ENCODE results near the gene XRRA1. TPM values are rescaled to one million over a fixed set of nuclear protein-coding genes. Genes with fewer than 3 reads are reported as not detected.

The XRRA1 gene
- polyA plus RNA-seq, 4 donors, result 0.27 to 18.2 (median 4.6) TPM

DNA sequence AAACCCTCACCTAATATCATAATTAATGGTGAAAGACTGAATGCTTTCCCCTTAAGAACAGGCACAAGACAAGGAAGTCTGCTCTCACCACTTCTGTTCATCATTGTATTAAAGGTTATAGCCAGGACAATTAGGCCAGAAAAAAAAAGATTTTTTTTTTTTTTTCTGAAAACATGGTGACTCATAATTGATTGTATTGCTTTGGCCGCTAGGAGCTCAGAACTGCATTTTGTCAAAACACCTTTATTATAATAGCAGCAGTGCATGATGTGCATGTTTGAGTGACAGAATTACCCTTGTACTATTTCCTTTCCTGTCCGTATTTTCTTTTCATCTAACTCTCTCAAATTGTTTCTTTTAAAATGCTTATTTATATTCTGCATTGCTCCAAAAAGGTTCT is 102.1 kb downstream of the XRRA1 start:
- no peaks in the 10 kb centered on the region for H3K9me3 ChIP-seq (ENCODE audit: control insufficient read depth in 2 of 2, insufficient read depth in 1 of 2, low read depth in 1 of 2, low read length in 1 of 2)
- FAIRE-seq (no peak), DNase-seq (no peak)
- H3K36me3 ChIP-seq (ENCODE audit: control insufficient read depth in 3 of 3, insufficient read depth in 2 of 3, low read depth in 1 of 3, low read length in 3 of 3), result peaks cover 6 to 79% (median 7%) of the 10 kb centered on the region in 3 donors
- H3K4me3 ChIP-seq (ENCODE audit: low read depth in 1 of 3, low read length in 3 of 3), result no peak overlapping the region
- no peak overlapping the region for H3K27ac ChIP-seq (ENCODE audit: low read depth in 1 of 3, low read length in 2 of 3)
- no peaks in the 10 kb centered on the region for H3K27me3 ChIP-seq (ENCODE audit: control insufficient read depth in 3 of 3, insufficient read depth in 3 of 3, low read length in 3 of 3)
- WGBS, 3 donors, result 74 to 88% (median 76%) methylated on average over 2 of the region's 2 CpGs
- H3K4me1 ChIP-seq (ENCODE audit: control insufficient read depth in 3 of 3, insufficient read depth in 2 of 3, low read depth in 1 of 3, low read length in 2 of 3), result peaks cover 0 to 5% (median 0%) of the 10 kb centered on the region in 3 donors

DNA sequence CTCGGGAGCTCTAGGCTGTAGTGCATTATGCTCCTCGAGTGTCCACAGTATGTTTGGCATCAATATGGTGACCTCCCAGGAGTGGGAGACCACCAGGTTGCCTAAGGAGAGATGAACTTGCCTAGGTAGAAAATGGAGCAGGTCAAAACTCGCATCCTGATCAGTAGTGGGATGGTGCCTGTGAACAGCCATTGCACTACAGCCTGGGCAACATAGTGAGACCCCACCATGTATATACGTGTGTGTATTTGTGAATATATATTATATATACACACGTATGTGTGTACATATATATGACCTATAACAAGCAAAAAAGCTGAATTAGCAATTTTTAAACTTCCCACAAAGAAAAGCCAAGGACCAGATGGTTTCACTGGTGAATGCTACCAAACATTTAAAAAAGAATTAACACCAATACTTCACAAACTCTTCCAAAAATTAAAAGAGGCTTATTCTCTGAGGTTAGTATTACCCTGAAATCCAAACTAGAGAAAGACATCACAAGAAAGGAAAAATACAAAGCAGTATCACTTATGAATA is 102.8 kb downstream of the XRRA1 start:
- Histone ChIP-seq H3K4me3 (ENCODE audit: low read depth in 1 of 3, low read length in 3 of 3) (no peak overlapping the region), H3K36me3 (ENCODE audit: control insufficient read depth in 3 of 3, insufficient read depth in 2 of 3, low read depth in 1 of 3, low read length in 3 of 3) (peaks cover 5 to 75% (median 7%) of the 10 kb centered on the region in 3 donors), H3K9me3 (ENCODE audit: control insufficient read depth in 2 of 2, insufficient read depth in 1 of 2, low read depth in 1 of 2, low read length in 1 of 2) (no peaks in the 10 kb centered on the region), H3K4me1 (ENCODE audit: control insufficient read depth in 3 of 3, insufficient read depth in 2 of 3, low read depth in 1 of 3, low read length in 2 of 3) (peaks cover 0 to 5% (median 0%) of the 10 kb centered on the region in 3 donors), H3K27me3 (ENCODE audit: control insufficient read depth in 3 of 3, insufficient read depth in 3 of 3, low read length in 3 of 3) (no peaks in the 10 kb centered on the region), H3K27ac (ENCODE audit: low read depth in 1 of 3, low read length in 2 of 3) (no peak overlapping the region)
- FAIRE-seq (no peak), DNase-seq (no peak)
- 94 to 98% (median 95%) methylated on average over 5 of the region's 5 CpGs for WGBS, 3 donors

GRCh38 chr11:74844865-74845264 is 104.0 kb downstream of the XRRA1 start:
- no peak for FAIRE-seq
- H3K27ac ChIP-seq (ENCODE audit: low read depth in 1 of 3, low read length in 2 of 3), result no peak overlapping the region
- H3K36me3 ChIP-seq (ENCODE audit: control insufficient read depth in 3 of 3, insufficient read depth in 2 of 3, low read depth in 1 of 3, low read length in 3 of 3), result peaks cover 0 to 67% (median 5%) of the 10 kb centered on the region in 3 donors
- H3K4me1 ChIP-seq (ENCODE audit: control insufficient read depth in 3 of 3, insufficient read depth in 2 of 3, low read depth in 1 of 3, low read length in 2 of 3), result peaks cover 0 to 5% (median 0%) of the 10 kb centered on the region in 3 donors
- WGBS, 3 donors, result 95 to 98% (median 97%) methylated on average over 4 of the region's 4 CpGs
- H3K9me3 ChIP-seq (ENCODE audit: control insufficient read depth in 2 of 2, insufficient read depth in 1 of 2, low read depth in 1 of 2, low read length in 1 of 2), result no peaks in the 10 kb centered on the region
- no peaks in the 10 kb centered on the region for H3K27me3 ChIP-seq (ENCODE audit: control insufficient read depth in 3 of 3, insufficient read depth in 3 of 3, low read length in 3 of 3)
- no peak overlapping the region for H3K4me3 ChIP-seq (ENCODE audit: low read depth in 1 of 3, low read length in 3 of 3)
- no peak for DNase-seq

GRCh38 chr11:74844072-74844471 is 104.8 kb downstream of the XRRA1 start:
- Histone ChIP-seq H3K27ac (ENCODE audit: low read depth in 1 of 3, low read length in 2 of 3) (no peak overlapping the region), H3K9me3 (ENCODE audit: control insufficient read depth in 2 of 2, insufficient read depth in 1 of 2, low read depth in 1 of 2, low read length in 1 of 2) (no peaks in the 10 kb centered on the region), H3K36me3 (ENCODE audit: control insufficient read depth in 3 of 3, insufficient read depth in 2 of 3, low read depth in 1 of 3, low read length in 3 of 3) (peaks cover 0 to 62% (median 5%) of the 10 kb centered on the region in 3 donors), H3K27me3 (ENCODE audit: control insufficient read depth in 3 of 3, insufficient read depth in 3 of 3, low read length in 3 of 3) (no peaks in the 10 kb centered on the region), H3K4me1 (ENCODE audit: control insufficient read depth in 3 of 3, insufficient read depth in 2 of 3, low read depth in 1 of 3, low read length in 2 of 3) (peaks cover 0 to 5% (median 0%) of the 10 kb centered on the region in 3 donors), H3K4me3 (ENCODE audit: low read depth in 1 of 3, low read length in 3 of 3) (no peak overlapping the region)
- 90 to 91% (median 90%) methylated on average over 3 of the region's 3 CpGs for WGBS, 3 donors
- DNase-seq (no peak), FAIRE-seq (no peak)

DNA sequence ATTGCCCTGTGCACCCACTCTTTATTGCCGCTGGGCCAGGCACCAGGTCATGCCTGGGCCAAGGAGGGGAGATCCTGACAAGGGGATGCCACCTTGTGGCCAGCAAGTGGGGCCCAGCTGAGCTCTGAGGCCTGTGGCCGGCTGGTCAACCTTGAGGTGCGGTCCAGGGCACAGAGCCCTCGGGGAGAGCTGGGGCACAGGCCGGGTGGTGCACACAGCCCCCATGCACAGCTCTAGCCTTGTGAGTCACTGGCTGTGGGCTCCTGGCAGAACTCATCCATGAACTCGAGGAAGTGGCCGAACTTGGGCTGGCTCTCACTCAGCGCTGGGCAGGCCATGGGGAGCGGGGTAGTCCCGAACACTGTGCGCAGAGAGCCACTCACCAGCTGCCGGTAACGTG is 105.9 kb downstream of the XRRA1 start:
- no peaks in the 10 kb centered on the region for H3K9me3 ChIP-seq (ENCODE audit: control insufficient read depth in 2 of 2, insufficient read depth in 1 of 2, low read depth in 1 of 2, low read length in 1 of 2)
- no peak for FAIRE-seq
- no peak overlapping the region for H3K27ac ChIP-seq (ENCODE audit: low read depth in 1 of 3, low read length in 2 of 3)
- no peaks in the 10 kb centered on the region for H3K27me3 ChIP-seq (ENCODE audit: control insufficient read depth in 3 of 3, insufficient read depth in 3 of 3, low read length in 3 of 3)
- no peak overlapping the region for H3K4me3 ChIP-seq (ENCODE audit: low read depth in 1 of 3, low read length in 3 of 3)
- 91 to 97% (median 95%) methylated on average over 13 of the region's 13 CpGs for WGBS, 3 donors
- H3K36me3 ChIP-seq (ENCODE audit: control insufficient read depth in 3 of 3, insufficient read depth in 2 of 3, low read depth in 1 of 3, low read length in 3 of 3), result peaks cover 0 to 54% (median 5%) of the 10 kb centered on the region in 3 donors
- H3K4me1 ChIP-seq (ENCODE audit: control insufficient read depth in 3 of 3, insufficient read depth in 2 of 3, low read depth in 1 of 3, low read length in 2 of 3), result peaks cover 0 to 5% (median 0%) of the 10 kb centered on the region in 3 donors
- no peak for DNase-seq

DNA sequence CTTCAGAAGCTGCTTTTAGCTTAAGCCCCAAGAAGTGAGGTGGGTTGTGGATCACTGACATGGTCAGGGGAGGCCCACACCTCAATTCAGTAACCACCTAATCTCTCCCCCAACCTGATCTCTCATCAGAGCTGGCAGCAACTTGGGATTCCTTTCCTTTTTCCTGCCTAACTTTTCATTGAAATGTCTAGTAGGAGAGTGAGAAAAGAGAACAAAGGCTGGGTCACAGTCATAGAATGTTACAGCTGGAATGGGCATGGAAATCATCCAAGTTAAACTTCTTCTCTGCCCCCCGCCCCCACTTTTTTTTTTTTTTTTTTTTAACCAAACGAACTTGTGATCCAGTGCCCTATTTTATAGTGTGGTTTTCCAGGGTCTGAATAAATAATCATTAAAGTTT is 108.4 kb downstream of the XRRA1 start:
- WGBS, 3 donors, result 71 to 83% (median 76%) methylated on average over 2 of the region's 2 CpGs
- Histone ChIP-seq H3K36me3 (ENCODE audit: control insufficient read depth in 3 of 3, insufficient read depth in 2 of 3, low read depth in 1 of 3, low read length in 3 of 3) (peaks cover 14 to 57% (median 22%) of the 10 kb centered on the region in 3 donors), H3K4me1 (ENCODE audit: control insufficient read depth in 3 of 3, insufficient read depth in 2 of 3, low read depth in 1 of 3, low read length in 2 of 3) (peaks cover 0 to 1% (median 0%) of the 10 kb centered on the region in 3 donors), H3K27me3 (ENCODE audit: control insufficient read depth in 3 of 3, insufficient read depth in 3 of 3, low read length in 3 of 3) (no peaks in the 10 kb centered on the region), H3K27ac (ENCODE audit: low read depth in 1 of 3, low read length in 2 of 3) (no peak overlapping the region), H3K4me3 (ENCODE audit: low read depth in 1 of 3, low read length in 3 of 3) (no peak overlapping the region), H3K9me3 (ENCODE audit: control insufficient read depth in 2 of 2, insufficient read depth in 1 of 2, low read depth in 1 of 2, low read length in 1 of 2) (no peaks in the 10 kb centered on the region)
- FAIRE-seq, result no peak
- no peak for DNase-seq

GRCh38 chr11:74839971-74840370 is 108.9 kb downstream of the XRRA1 start:
- 64 to 92% (median 85%) methylated on average over 2 of the region's 2 CpGs for WGBS, 3 donors
- H3K4me1 ChIP-seq (ENCODE audit: control insufficient read depth in 3 of 3, insufficient read depth in 2 of 3, low read depth in 1 of 3, low read length in 2 of 3), result peaks cover 0 to 1% (median 0%) of the 10 kb centered on the region in 3 donors
- H3K4me3 ChIP-seq (ENCODE audit: low read depth in 1 of 3, low read length in 3 of 3), result no peak overlapping the region
- H3K27me3 ChIP-seq (ENCODE audit: control insufficient read depth in 3 of 3, insufficient read depth in 3 of 3, low read length in 3 of 3), result no peaks in the 10 kb centered on the region
- H3K36me3 ChIP-seq (ENCODE audit: control insufficient read depth in 3 of 3, insufficient read depth in 2 of 3, low read depth in 1 of 3, low read length in 3 of 3), result peaks cover 15 to 54% (median 24%) of the 10 kb centered on the region in 3 donors
- H3K27ac ChIP-seq (ENCODE audit: low read depth in 1 of 3, low read length in 2 of 3), result no peak overlapping the region
- H3K9me3 ChIP-seq (ENCODE audit: control insufficient read depth in 2 of 2, insufficient read depth in 1 of 2, low read depth in 1 of 2, low read length in 1 of 2), result no peaks in the 10 kb centered on the region
- FAIRE-seq, result no peak
- no peak for DNase-seq

DNA sequence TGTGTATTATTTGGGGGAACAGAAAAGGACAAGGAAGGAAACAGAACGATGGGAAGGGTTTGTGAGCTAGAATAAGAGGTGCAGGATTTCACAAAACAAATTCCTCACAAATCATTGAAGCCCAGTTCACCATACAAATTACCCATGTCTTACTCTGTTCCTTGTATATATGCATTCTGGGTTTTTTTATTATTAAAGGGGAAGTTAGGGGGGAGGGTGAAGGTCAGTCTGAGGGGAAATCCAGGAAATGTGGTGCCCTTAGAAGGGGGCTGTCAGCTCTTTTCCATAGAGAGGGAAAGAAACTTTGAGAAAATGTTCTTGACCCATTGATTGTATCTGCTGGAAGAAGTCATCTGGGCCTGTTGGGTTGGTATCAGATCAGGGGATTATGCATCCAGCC is 109.4 kb downstream of the XRRA1 start:
- no peaks in the 10 kb centered on the region for H3K9me3 ChIP-seq (ENCODE audit: control insufficient read depth in 2 of 2, insufficient read depth in 1 of 2, low read depth in 1 of 2, low read length in 1 of 2)
- no peak for DNase-seq
- no peak overlapping the region for H3K27ac ChIP-seq (ENCODE audit: low read depth in 1 of 3, low read length in 2 of 3)
- H3K4me1 ChIP-seq (ENCODE audit: control insufficient read depth in 3 of 3, insufficient read depth in 2 of 3, low read depth in 1 of 3, low read length in 2 of 3), result peaks cover 0 to 1% (median 0%) of the 10 kb centered on the region in 3 donors
- WGBS, 3 donors, result 77 to 91% (median 77%) methylated on average over 1 of the region's 1 CpG
- H3K4me3 ChIP-seq (ENCODE audit: low read depth in 1 of 3, low read length in 3 of 3), result no peak overlapping the region
- no peaks in the 10 kb centered on the region for H3K27me3 ChIP-seq (ENCODE audit: control insufficient read depth in 3 of 3, insufficient read depth in 3 of 3, low read length in 3 of 3)
- no peak for FAIRE-seq
- H3K36me3 ChIP-seq (ENCODE audit: control insufficient read depth in 3 of 3, insufficient read depth in 2 of 3, low read depth in 1 of 3, low read length in 3 of 3), result peaks cover 19 to 53% (median 26%) of the 10 kb centered on the region in 3 donors

DNA sequence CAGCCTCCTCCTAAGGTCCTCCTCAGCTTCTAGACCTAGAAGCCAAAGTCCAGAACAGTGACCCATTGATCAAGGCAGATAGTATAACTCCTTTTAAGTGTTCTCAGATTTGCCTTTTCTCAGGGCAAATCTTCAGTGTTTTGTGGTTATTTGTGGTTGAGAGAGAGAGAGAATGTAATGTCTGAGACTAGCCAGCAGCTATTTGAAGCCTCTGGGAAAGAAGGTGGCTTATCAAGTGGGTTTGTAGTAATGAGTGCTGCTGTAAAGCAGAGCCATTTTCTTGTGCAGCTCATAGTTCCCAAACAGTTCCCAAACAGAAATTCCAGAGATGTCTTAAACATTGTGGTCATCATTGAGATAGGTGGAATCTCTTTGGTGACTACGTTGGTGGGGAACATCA is 110.7 kb downstream of the XRRA1 start:
- Histone ChIP-seq H3K27ac (ENCODE audit: low read depth in 1 of 3, low read length in 2 of 3) (no peak overlapping the region), H3K4me1 (ENCODE audit: control insufficient read depth in 3 of 3, insufficient read depth in 2 of 3, low read depth in 1 of 3, low read length in 2 of 3) (peaks cover 0 to 1% (median 0%) of the 10 kb centered on the region in 3 donors), H3K36me3 (ENCODE audit: control insufficient read depth in 3 of 3, insufficient read depth in 2 of 3, low read depth in 1 of 3, low read length in 3 of 3) (peaks cover 22 to 40% (median 24%) of the 10 kb centered on the region in 3 donors), H3K4me3 (ENCODE audit: low read depth in 1 of 3, low read length in 3 of 3) (no peak overlapping the region), H3K9me3 (ENCODE audit: control insufficient read depth in 2 of 2, insufficient read depth in 1 of 2, low read depth in 1 of 2, low read length in 1 of 2) (no peaks in the 10 kb centered on the region), H3K27me3 (ENCODE audit: control insufficient read depth in 3 of 3, insufficient read depth in 3 of 3, low read length in 3 of 3) (no peaks in the 10 kb centered on the region)
- FAIRE-seq (no peak), DNase-seq (no peak)
- 96 to 100% (median 97%) methylated on average over 1 of the region's 1 CpG for WGBS, 3 donors

Data from small intestine (tissue), 7 donors.